ENCODE data around the gene IL10RB. TPM values are rescaled to one million over a fixed set of nuclear protein-coding genes. Genes with fewer than 3 reads are reported as not detected.
A peak's percentile ranks its signal among the peaks of the same experiment; 100 is the strongest.
"Not testable (repeated sequence)": the region's sequence is repeated elsewhere in the genome, so short reads cannot be mapped to it uniquely, and the experiment has no call there.

IL10RB gene
- total and polyA plus RNA-seq, 2 donors (not counting 1 experiment from before 2014, with no cell fraction given), result 29.3 to 32.5 TPM

DNA sequence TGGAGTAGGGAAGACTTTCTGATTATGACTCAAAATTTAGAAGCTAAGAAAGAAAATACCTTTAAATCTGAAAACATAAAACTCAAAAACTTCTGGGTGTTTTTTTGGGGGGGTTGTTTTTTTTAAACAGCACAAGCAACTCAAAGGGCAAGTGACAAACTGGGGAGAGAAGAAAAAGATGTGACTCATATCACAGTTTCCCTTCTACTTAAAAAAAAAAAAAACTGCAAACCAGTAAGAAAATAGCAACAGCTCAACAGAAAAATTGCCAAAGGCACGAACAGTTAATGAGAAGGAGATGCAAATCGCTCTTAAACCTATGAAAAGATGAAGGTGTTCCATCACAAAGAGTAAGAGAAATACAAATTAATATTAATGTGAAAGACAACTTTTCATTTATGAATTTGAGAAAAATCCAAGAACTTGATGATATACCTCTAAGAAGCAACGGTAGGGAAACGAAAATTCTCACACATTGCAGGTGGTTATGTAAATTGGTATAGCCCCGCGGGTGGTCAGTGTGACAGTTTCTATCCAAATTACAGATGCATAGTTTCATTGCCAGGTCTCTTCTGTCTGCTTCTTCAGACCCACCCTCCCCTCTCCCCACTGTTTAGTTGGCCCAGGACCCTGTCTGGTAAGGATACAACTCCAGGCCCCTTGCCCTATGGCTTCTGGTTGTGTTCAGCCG lies 27.5 kb upstream of the IL10RB start:
- intact Hi-C loops (cut with micrococcal nuclease), result no loop called here
- Histone ChIP-seq H3K36me3 (replicated peaks in 1 of 2; ENCODE audit: control extremely low read depth in 1 of 2, control insufficient read depth in 1 of 2, extremely low read depth in 1 of 2, insufficient read depth in 2 of 2, low read length in 1 of 2) (peaks cover 4 to 34% of the 10 kb centered on the region in 2 experiments), H3K4me1 (ENCODE audit: control insufficient read depth in 2 of 2, insufficient read depth in 2 of 2, low read length in 2 of 2) (peaks cover 18 to 43% of the 10 kb centered on the region in 2 donors), H4K20me1 (ENCODE audit: control insufficient read depth, insufficient read depth, low read length, poor library complexity, severe bottlenecking) (peaks cover 44% of the 10 kb centered on the region), H3K9me3 (ENCODE audit: control extremely low read depth in 1 of 3, control insufficient read depth in 2 of 3, insufficient read depth in 1 of 3, low read length in 2 of 3) (no peaks in the 10 kb centered on the region), H2AFZ (ENCODE audit: insufficient read depth, low read depth, low read length, poor library complexity, severe bottlenecking) (no peak overlapping the region), H3K4me2 (replicated peaks; ENCODE audit: low read depth, low read length, poor library complexity, severe bottlenecking) (peak overlapping the region; percentile 52), H3K27me3 (replicated peaks in 1 of 4; ENCODE audit: control extremely low read depth in 1 of 4, control insufficient read depth in 3 of 4, insufficient read depth in 4 of 4, low read length in 3 of 4) (no peaks in the 10 kb centered on the region), H3K4me3 (ENCODE audit: control extremely low read depth in 1 of 5, extremely low read depth in 1 of 5, insufficient read depth in 1 of 5, low read depth in 2 of 5, low read length in 4 of 5) (peak overlapping the region in 1 of 5 experiments; percentile 35), H3K9ac (ENCODE audit: low read length) (peak overlapping the region; percentile 15), H3K79me2 (ENCODE audit: control insufficient read depth, insufficient read depth, low read length) (peaks cover 80% of the 10 kb centered on the region), H3K27ac (ENCODE audit: low read length in 2 of 2) (peak overlapping the region; percentile 34 to 46)
- H3K27ac Mint-ChIP-seq, result peak overlapping the region; percentile 71
- no peak for TF ChIP-seq EZH2 (IDR thresholded peaks at IDR 0.05; ENCODE audit: borderline replicate concordance, insufficient read depth, low read depth, low read length, poor library complexity, severe bottlenecking)
- TF ChIP-seq, protein P1, sequence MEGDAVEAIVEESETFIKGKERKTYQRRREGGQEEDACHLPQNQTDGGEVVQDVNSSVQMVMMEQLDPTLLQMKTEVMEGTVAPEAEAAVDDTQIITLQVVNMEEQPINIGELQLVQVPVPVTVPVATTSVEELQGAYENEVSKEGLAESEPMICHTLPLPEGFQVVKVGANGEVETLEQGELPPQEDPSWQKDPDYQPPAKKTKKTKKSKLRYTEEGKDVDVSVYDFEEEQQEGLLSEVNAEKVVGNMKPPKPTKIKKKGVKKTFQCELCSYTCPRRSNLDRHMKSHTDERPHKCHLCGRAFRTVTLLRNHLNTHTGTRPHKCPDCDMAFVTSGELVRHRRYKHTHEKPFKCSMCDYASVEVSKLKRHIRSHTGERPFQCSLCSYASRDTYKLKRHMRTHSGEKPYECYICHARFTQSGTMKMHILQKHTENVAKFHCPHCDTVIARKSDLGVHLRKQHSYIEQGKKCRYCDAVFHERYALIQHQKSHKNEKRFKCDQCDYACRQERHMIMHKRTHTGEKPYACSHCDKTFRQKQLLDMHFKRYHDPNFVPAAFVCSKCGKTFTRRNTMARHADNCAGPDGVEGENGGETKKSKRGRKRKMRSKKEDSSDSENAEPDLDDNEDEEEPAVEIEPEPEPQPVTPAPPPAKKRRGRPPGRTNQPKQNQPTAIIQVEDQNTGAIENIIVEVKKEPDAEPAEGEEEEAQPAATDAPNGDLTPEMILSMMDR (IDR thresholded peaks at IDR 0.05), result no peak
- H3K27me3 Mint-ChIP-seq, result no peaks in the 10 kb centered on the region
- whole genome bisulfite sequencing (ENCODE audit: insufficient coverage), result 71% methylated on average over 1 of the region's 7 CpGs
- DNase-seq (peak; percentile 31), ATAC-seq (ENCODE audit: low read depth) (peak; percentile 53)
- H3K4me3 Mint-ChIP-seq, result peak overlapping the region; percentile 69
- POLR2A ChIA-PET, result interaction anchor here (0.7 kb wide), 1 partner anchor 26 kb away, joined by 7 read pairs; no protein-coding TSS in a partner anchor
- peaks cover 53% of the 10 kb centered on the region for H3K4me1 Mint-ChIP-seq
- H3K9me3 Mint-ChIP-seq (ENCODE audit: insufficient read depth), result no peaks in the 10 kb centered on the region
- CTCF ChIA-PET, result interaction anchor here (1.0 to 3.3 kb wide), 5 partner anchors 17 to 41 kb away, joined by 4 to 16 read pairs (median 7); no protein-coding TSS in a partner anchor

DNA sequence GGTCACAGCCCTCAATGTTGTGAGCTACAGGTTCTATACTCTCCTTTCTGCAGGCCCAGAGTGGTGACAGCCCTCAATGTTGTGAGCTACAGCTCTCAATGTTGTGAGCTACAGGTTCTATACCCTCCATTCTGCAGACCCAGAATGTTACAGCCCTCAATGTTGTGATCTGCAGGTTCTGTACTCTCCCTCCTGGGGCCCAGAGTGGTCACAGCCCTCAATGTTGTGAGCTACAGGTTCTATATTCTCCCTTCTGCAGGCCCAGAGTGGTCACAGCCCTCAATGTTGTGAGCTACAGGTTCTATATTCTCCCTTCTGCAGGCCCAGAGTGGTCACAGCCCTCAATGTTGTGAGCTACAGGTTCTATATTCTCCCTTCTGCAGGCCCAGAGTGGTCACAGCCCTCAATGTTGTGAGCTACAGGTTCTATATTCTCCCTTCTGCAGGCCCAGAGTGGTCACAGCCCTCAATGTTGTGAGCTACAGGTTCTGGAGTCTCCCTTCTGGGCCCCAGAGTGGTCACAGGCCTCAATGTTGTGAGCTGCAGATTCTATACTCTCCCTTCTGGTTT lies 26.5 kb upstream of the IL10RB start:
- H4K20me1 ChIP-seq (ENCODE audit: control insufficient read depth, insufficient read depth, low read length, poor library complexity, severe bottlenecking), result peaks cover 49% of the 10 kb centered on the region
- peaks cover 2 to 40% of the 10 kb centered on the region in 2 experiments for H3K36me3 ChIP-seq (replicated peaks in 1 of 2; ENCODE audit: control extremely low read depth in 1 of 2, control insufficient read depth in 1 of 2, extremely low read depth in 1 of 2, insufficient read depth in 2 of 2, low read length in 1 of 2)
- H3K4me1 ChIP-seq (ENCODE audit: control insufficient read depth in 2 of 2, insufficient read depth in 2 of 2, low read length in 2 of 2), result peaks cover 22 to 44% of the 10 kb centered on the region in 2 donors
- intact Hi-C loops (cut with micrococcal nuclease); H3K27me3 ChIP-seq (replicated peaks in 1 of 4; ENCODE audit: control extremely low read depth in 1 of 4, control insufficient read depth in 3 of 4, insufficient read depth in 4 of 4, low read length in 3 of 4); ATAC-seq (ENCODE audit: low read depth); H2AFZ ChIP-seq (ENCODE audit: insufficient read depth, low read depth, low read length, poor library complexity, severe bottlenecking); H3K4me3 ChIP-seq (ENCODE audit: control extremely low read depth in 1 of 5, extremely low read depth in 1 of 5, insufficient read depth in 1 of 5, low read depth in 2 of 5, low read length in 4 of 5); POLR2A ChIA-PET; H3K9me3 Mint-ChIP-seq (ENCODE audit: insufficient read depth); H3K9me3 ChIP-seq (ENCODE audit: control extremely low read depth in 1 of 3, control insufficient read depth in 2 of 3, insufficient read depth in 1 of 3, low read length in 2 of 3); H3K27me3 Mint-ChIP-seq; DNase-seq: not testable (repeated sequence)
- Mint-ChIP-seq H3K4me1 (peaks cover 52% of the 10 kb centered on the region), H3K4me3 (peak overlapping the region; percentile 69), H3K27ac (peak overlapping the region; percentile 70)
- peaks cover 78% of the 10 kb centered on the region for H3K79me2 ChIP-seq (ENCODE audit: control insufficient read depth, insufficient read depth, low read length)
- CTCF ChIA-PET, result interaction anchor here (0.6 to 3.3 kb wide), 6 partner anchors 16 to 42 kb away, joined by 3 to 16 read pairs (median 6); no protein-coding TSS in a partner anchor
- peak overlapping the region; percentile 52 for H3K4me2 ChIP-seq (replicated peaks; ENCODE audit: low read depth, low read length, poor library complexity, severe bottlenecking)
- H3K9ac ChIP-seq (ENCODE audit: low read length), result peak overlapping the region; percentile 15
- H3K27ac ChIP-seq (ENCODE audit: low read length in 2 of 2), result peak overlapping the region in 1 of 2 donors; percentile 46
